ENCODE results near the gene NAPEPLD. TPM values are rescaled to one million over a fixed set of nuclear protein-coding genes. Genes with fewer than 3 reads are reported as not detected.
"Not testable (repeated sequence)": the region's sequence is repeated elsewhere in the genome, so short reads cannot be mapped to it uniquely, and the experiment has no call there.

The NAPEPLD gene
- total and polyA plus RNA-seq, 7 donors = 11.0 to 26.8 (median 12.2) TPM

- no peak for DNase-seq
- intact Hi-C loops (cut with DNase I) = loop anchor here (5.0 kb wide), 1 partner anchor 61 kb away; no protein-coding TSS in a partner anchor
- Histone ChIP-seq H3K27me3 (no peaks in the 10 kb centered on the region), H3K36me3 (no peaks in the 10 kb centered on the region), H3K9me3 (no peaks in the 10 kb centered on the region), H3K27ac (no peak overlapping the region), H3K4me1 (no peaks in the 10 kb centered on the region), H3K4me3 (no peak overlapping the region)
- TF ChIP-seq, protein P1, sequence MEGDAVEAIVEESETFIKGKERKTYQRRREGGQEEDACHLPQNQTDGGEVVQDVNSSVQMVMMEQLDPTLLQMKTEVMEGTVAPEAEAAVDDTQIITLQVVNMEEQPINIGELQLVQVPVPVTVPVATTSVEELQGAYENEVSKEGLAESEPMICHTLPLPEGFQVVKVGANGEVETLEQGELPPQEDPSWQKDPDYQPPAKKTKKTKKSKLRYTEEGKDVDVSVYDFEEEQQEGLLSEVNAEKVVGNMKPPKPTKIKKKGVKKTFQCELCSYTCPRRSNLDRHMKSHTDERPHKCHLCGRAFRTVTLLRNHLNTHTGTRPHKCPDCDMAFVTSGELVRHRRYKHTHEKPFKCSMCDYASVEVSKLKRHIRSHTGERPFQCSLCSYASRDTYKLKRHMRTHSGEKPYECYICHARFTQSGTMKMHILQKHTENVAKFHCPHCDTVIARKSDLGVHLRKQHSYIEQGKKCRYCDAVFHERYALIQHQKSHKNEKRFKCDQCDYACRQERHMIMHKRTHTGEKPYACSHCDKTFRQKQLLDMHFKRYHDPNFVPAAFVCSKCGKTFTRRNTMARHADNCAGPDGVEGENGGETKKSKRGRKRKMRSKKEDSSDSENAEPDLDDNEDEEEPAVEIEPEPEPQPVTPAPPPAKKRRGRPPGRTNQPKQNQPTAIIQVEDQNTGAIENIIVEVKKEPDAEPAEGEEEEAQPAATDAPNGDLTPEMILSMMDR (IDR thresholded peaks at IDR 0.05) = no peak
Measured at GRCh38 chr7:103058122-103058521, 90.8 kb downstream of the NAPEPLD start.

DNA sequence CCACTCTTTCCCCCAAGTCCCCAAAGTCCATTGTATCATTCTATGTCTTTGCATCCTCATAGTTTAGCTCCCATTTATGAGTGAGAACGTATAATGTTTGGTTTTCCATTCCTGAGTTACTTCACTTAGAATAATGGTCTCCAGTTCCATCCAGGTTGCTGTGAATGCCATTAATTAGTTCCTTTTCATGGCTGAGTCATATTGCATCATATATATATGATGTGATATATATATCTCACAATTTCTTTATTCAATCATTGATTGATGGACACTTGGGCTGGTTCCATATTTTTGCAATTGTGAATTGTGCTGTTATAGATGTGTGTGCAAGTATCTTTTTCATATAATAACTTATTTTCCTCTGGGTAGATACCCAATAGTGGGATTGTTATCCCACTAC lies 92.9 kb downstream of the NAPEPLD start:
- not testable (repeated sequence) for H3K9me3 ChIP-seq, DNase-seq, H3K4me3 ChIP-seq, H3K4me1 ChIP-seq, H3K27me3 ChIP-seq, H3K36me3 ChIP-seq, H3K27ac ChIP-seq
- intact Hi-C loops (cut with DNase I) = loop anchor here (5.0 kb wide), 1 partner anchor 59 kb away; no protein-coding TSS in a partner anchor
- 82 to 92% methylated on average over 1 of the region's 1 CpG for WGBS, 2 donors

- no peak for DNase-seq
- 93 to 95% methylated on average over 6 of the region's 6 CpGs for WGBS, 2 donors
- H3K9me3 ChIP-seq = no peaks in the 10 kb centered on the region
- no peaks in the 10 kb centered on the region for H3K4me1 ChIP-seq
- no peak overlapping the region for H3K4me3 ChIP-seq
- no peaks in the 10 kb centered on the region for H3K36me3 ChIP-seq
- no peaks in the 10 kb centered on the region for H3K27me3 ChIP-seq
- H3K27ac ChIP-seq = no peak overlapping the region
- intact Hi-C loops (cut with DNase I) = no loop called here
- TF ChIP-seq POLR2AphosphoS5 (IDR thresholded peaks at IDR 0.05) = no peak
- TF ChIP-seq EP300 (IDR thresholded peaks at IDR 0.05) = no peak
- no peak for TF ChIP-seq POLR2A (IDR thresholded peaks at IDR 0.05)
- TF ChIP-seq, protein P1 (IDR thresholded peaks at IDR 0.05) = no peak
Measured at GRCh38 chr7:103051519-103051918, 97.4 kb downstream of the NAPEPLD start.

Other genes with a start within 250 kb of the NAPEPLD start
- 1 to 10 TPM in 3 of 4 donors, under 1 TPM in 1; 0.41 to 5.5 (median 1.8) TPM for gene LRRC17, start 236.1 kb downstream of the NAPEPLD start, total RNA-seq
- gene LRRC17, start 236.1 kb downstream of the NAPEPLD start, polyA plus RNA-seq = under 1 TPM in 2 of 3 donors, not detected in 1; 0.58 to 0.69 TPM
- 1 to 10 TPM; 2.1 to 3.3 (median 2.5) TPM for gene FBXL13, start 74.3 kb downstream of the NAPEPLD start, total RNA-seq
- under 1 TPM in 1 of 3 donors, not detected in 2; 0.38 TPM for gene FBXL13, start 74.3 kb downstream of the NAPEPLD start, polyA plus RNA-seq
- gene ARMC10, start 74.0 kb downstream of the NAPEPLD start, total RNA-seq = 10 to 100 TPM; 41.5 to 49.0 (median 46.5) TPM
- 10 to 100 TPM; 13.9 to 25.8 (median 23.8) TPM for gene ARMC10, start 74.0 kb downstream of the NAPEPLD start, polyA plus RNA-seq
- gene PMPCB, start 148.3 kb upstream of the NAPEPLD start, total RNA-seq = 10 to 100 TPM; 53.5 to 72.3 (median 60.5) TPM
- 10 to 100 TPM; 59.4 to 67.3 (median 59.4) TPM for gene PMPCB, start 148.3 kb upstream of the NAPEPLD start, polyA plus RNA-seq
- gene DNAJC2, start 195.7 kb upstream of the NAPEPLD start, total RNA-seq = 10 to 100 TPM; 10.7 to 21.9 (median 18.7) TPM
- 10 to 100 TPM; 13.2 to 20.8 (median 13.8) TPM for gene DNAJC2, start 195.7 kb upstream of the NAPEPLD start, polyA plus RNA-seq
- 100 to 1,000 TPM in 2 of 4 donors, 10 to 100 TPM in 2; 46.0 to 119 (median 99.4) TPM for gene PSMC2, start 198.5 kb upstream of the NAPEPLD start, total RNA-seq
- gene PSMC2, start 198.5 kb upstream of the NAPEPLD start, polyA plus RNA-seq = 10 to 100 TPM; 69.1 to 98.8 (median 92.5) TPM

All from sigmoid colon (tissue), 7 donors.